Measurements from ENCODE around the gene KDM1B.

The KDM1B gene

DNA sequence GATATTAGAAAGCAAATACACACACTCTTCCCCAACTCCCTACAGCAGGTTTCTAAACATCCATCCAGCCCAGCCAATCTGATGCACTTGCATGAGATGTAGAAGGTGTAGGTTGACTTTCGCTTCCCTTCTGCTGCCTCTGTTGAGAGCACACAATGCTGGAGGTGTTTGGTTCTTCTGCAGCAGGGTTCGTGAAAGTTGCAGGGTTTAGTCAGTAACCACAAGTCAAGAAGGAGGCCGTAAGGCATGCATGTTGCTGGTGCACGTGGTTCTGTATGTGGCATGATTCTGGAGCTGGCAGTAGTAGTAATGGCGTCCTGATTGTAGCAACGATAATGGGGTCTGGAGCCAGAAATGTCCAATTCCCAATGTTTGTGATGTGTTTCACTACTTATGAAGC, 56.1 kb downstream of the KDM1B start:
- no peaks in the 10 kb centered on the region for H3K27me3 ChIP-seq (ENCODE audit: insufficient read depth, low read length)
- peak overlapping the region; percentile 5 for H3K27ac ChIP-seq (ENCODE audit: low read depth, low read length, poor library complexity, severe bottlenecking)
- no peaks in the 10 kb centered on the region for H3K9me2 ChIP-seq (ENCODE audit: low read depth, low read length)
- no peaks in the 10 kb centered on the region for H3F3A ChIP-seq (ENCODE audit: insufficient read depth, low read length)
- peaks cover 10% of the 10 kb centered on the region; the same call in 1 of the 2 replicates for H3K36me3 ChIP-seq (ENCODE audit: insufficient read depth, low read length)
- H3K4me1 ChIP-seq (ENCODE audit: insufficient read depth, low read length, severe bottlenecking) = peaks cover 22% of the 10 kb centered on the region
- no peak overlapping the region for H3K4me2 ChIP-seq (ENCODE audit: low read length)
- H3K4me3 ChIP-seq (ENCODE audit: low read depth, low read length, poor library complexity, severe bottlenecking) = no peak overlapping the region
- TF ChIP-seq EZH2 (IDR thresholded peaks at IDR 0.05; ENCODE audit: borderline replicate concordance, low read length) = no peak
- TF ChIP-seq, protein P1, sequence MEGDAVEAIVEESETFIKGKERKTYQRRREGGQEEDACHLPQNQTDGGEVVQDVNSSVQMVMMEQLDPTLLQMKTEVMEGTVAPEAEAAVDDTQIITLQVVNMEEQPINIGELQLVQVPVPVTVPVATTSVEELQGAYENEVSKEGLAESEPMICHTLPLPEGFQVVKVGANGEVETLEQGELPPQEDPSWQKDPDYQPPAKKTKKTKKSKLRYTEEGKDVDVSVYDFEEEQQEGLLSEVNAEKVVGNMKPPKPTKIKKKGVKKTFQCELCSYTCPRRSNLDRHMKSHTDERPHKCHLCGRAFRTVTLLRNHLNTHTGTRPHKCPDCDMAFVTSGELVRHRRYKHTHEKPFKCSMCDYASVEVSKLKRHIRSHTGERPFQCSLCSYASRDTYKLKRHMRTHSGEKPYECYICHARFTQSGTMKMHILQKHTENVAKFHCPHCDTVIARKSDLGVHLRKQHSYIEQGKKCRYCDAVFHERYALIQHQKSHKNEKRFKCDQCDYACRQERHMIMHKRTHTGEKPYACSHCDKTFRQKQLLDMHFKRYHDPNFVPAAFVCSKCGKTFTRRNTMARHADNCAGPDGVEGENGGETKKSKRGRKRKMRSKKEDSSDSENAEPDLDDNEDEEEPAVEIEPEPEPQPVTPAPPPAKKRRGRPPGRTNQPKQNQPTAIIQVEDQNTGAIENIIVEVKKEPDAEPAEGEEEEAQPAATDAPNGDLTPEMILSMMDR (IDR thresholded peaks at IDR 0.05; ENCODE audit: low read length) = no peak
- no peaks in the 10 kb centered on the region for H3K9me3 ChIP-seq (ENCODE audit: low read length)
- H4K20me1 ChIP-seq (ENCODE audit: insufficient read depth, low read length) = no peaks in the 10 kb centered on the region
- H3K79me2 ChIP-seq (ENCODE audit: insufficient read depth, low read length) = no peaks in the 10 kb centered on the region
- H3K9ac ChIP-seq (ENCODE audit: low read length) = no peak overlapping the region
- H2AFZ ChIP-seq (ENCODE audit: low read length) = no peak overlapping the region

- H3K9me3 ChIP-seq (ENCODE audit: low read length) = no peaks in the 10 kb centered on the region
- no peak overlapping the region for H3K4me2 ChIP-seq (ENCODE audit: low read length)
- H3K4me1 ChIP-seq (ENCODE audit: insufficient read depth, low read length, severe bottlenecking) = peaks cover 25% of the 10 kb centered on the region
- no peak for TF ChIP-seq EZH2 (IDR thresholded peaks at IDR 0.05; ENCODE audit: borderline replicate concordance, low read length)
- TF ChIP-seq, protein P1 (IDR thresholded peaks at IDR 0.05; ENCODE audit: low read length) = no peak
- no peak overlapping the region for H2AFZ ChIP-seq (ENCODE audit: low read length)
- no peaks in the 10 kb centered on the region for H3K27me3 ChIP-seq (ENCODE audit: insufficient read depth, low read length)
- H3K9me2 ChIP-seq (ENCODE audit: low read depth, low read length) = no peaks in the 10 kb centered on the region
- H3K27ac ChIP-seq (ENCODE audit: low read depth, low read length, poor library complexity, severe bottlenecking) = no peak overlapping the region
- H3F3A ChIP-seq (ENCODE audit: insufficient read depth, low read length) = no peaks in the 10 kb centered on the region
- H3K4me3 ChIP-seq (ENCODE audit: low read depth, low read length, poor library complexity, severe bottlenecking) = no peak overlapping the region
- no peak overlapping the region for H3K9ac ChIP-seq (ENCODE audit: low read length)
- H3K79me2 ChIP-seq (ENCODE audit: insufficient read depth, low read length) = no peaks in the 10 kb centered on the region
- H3K36me3 ChIP-seq (ENCODE audit: insufficient read depth, low read length) = peaks cover 18% of the 10 kb centered on the region
- no peaks in the 10 kb centered on the region for H4K20me1 ChIP-seq (ENCODE audit: insufficient read depth, low read length)
These were observed 57.0 kb downstream of the KDM1B start for GRCh38 chr6:18212231-18212630.

GRCh38 chr6:18213439-18213838, 58.2 kb downstream of the KDM1B start:
- H3K27ac ChIP-seq (ENCODE audit: low read depth, low read length, poor library complexity, severe bottlenecking) = no peak overlapping the region
- no peaks in the 10 kb centered on the region for H3K9me3 ChIP-seq (ENCODE audit: low read length)
- H3K9me2 ChIP-seq (ENCODE audit: low read depth, low read length) = no peaks in the 10 kb centered on the region
- H3K4me2 ChIP-seq (ENCODE audit: low read length) = no peak overlapping the region
- H3K4me1 ChIP-seq (ENCODE audit: insufficient read depth, low read length, severe bottlenecking) = peaks cover 25% of the 10 kb centered on the region
- no peaks in the 10 kb centered on the region for H3K79me2 ChIP-seq (ENCODE audit: insufficient read depth, low read length)
- no peaks in the 10 kb centered on the region for H4K20me1 ChIP-seq (ENCODE audit: insufficient read depth, low read length)
- H3K27me3 ChIP-seq (ENCODE audit: insufficient read depth, low read length) = no peaks in the 10 kb centered on the region
- no peak overlapping the region for H2AFZ ChIP-seq (ENCODE audit: low read length)
- H3F3A ChIP-seq (ENCODE audit: insufficient read depth, low read length) = no peaks in the 10 kb centered on the region
- H3K9ac ChIP-seq (ENCODE audit: low read length) = no peak overlapping the region
- no peak overlapping the region for H3K4me3 ChIP-seq (ENCODE audit: low read depth, low read length, poor library complexity, severe bottlenecking)
- TF ChIP-seq, protein P1 (IDR thresholded peaks at IDR 0.05; ENCODE audit: low read length) = no peak
- TF ChIP-seq EZH2 (IDR thresholded peaks at IDR 0.05; ENCODE audit: borderline replicate concordance, low read length) = no peak
- peaks cover 28% of the 10 kb centered on the region for H3K36me3 ChIP-seq (ENCODE audit: insufficient read depth, low read length)
